Activated CD8-positive, alpha-beta memory T cell treated with anti-CD3 and anti-CD28 coated beads, Interleukin-2, amount 50 U/mL, for 1 hour (primary cell): ENCODE measurements around the gene MEGF8.

Experiments used
- DNase-seq: peaks from one replicate; pipeline ENCODE4 v3.0.0-alpha.2; 2020; ENCODE audit errors: extremely low read depth

MEGF8 gene

GRCh38 chr19:42356686-42357085 lies 31.3 kb downstream of the MEGF8 start:
- no peak for DNase-seq

GRCh38 chr19:42357290-42357689 lies 31.9 kb downstream of the MEGF8 start:
- DNase-seq, result no peak

- DNase-seq, result no peak
Measured at GRCh38 chr19:42360787-42361544, 35.5 kb downstream of the MEGF8 start.

- no peak for DNase-seq
Measured at GRCh38 chr19:42361545-42361910, 36.1 kb downstream of the MEGF8 start.

GRCh38 chr19:42362342-42362741 lies 36.9 kb downstream of the MEGF8 start:
- no peak for DNase-seq

- no peak for DNase-seq
Measured at GRCh38 chr19:42362891-42363440, 37.5 kb downstream of the MEGF8 start.

GRCh38 chr19:42363614-42364346 lies 38.3 kb downstream of the MEGF8 start:
- no peak for DNase-seq

- DNase-seq, result no peak
Measured at GRCh38 chr19:42366673-42367072, 41.2 kb downstream of the MEGF8 start.

GRCh38 chr19:42367929-42368328 lies 42.5 kb downstream of the MEGF8 start:
- DNase-seq, result no peak

GRCh38 chr19:42368360-42368759 lies 42.9 kb downstream of the MEGF8 start:
- DNase-seq, result no peak

GRCh38 chr19:42368765-42369164 lies 43.3 kb downstream of the MEGF8 start:
- DNase-seq, result no peak

- DNase-seq, result no peak
Measured at GRCh38 chr19:42369433-42370067, 44.1 kb downstream of the MEGF8 start.

GRCh38 chr19:42370068-42370520 lies 44.7 kb downstream of the MEGF8 start:
- DNase-seq, result no peak

- DNase-seq, result no peak
Measured at GRCh38 chr19:42370626-42371175, 45.3 kb downstream of the MEGF8 start.

GRCh38 chr19:42374826-42375376 lies 49.5 kb downstream of the MEGF8 start:
- DNase-seq, result no peak

- no peak for DNase-seq
Measured at GRCh38 chr19:42375415-42376176, 50.2 kb downstream of the MEGF8 start.

GRCh38 chr19:42376177-42376555 lies 50.7 kb downstream of the MEGF8 start:
- DNase-seq, result no peak

GRCh38 chr19:42378225-42379215 lies 53.1 kb downstream of the MEGF8 start:
- DNase-seq, result no peak

GRCh38 chr19:42380155-42380554 lies 54.7 kb downstream of the MEGF8 start:
- DNase-seq, result no peak
